SH-SY5Y (cell line): ENCODE measurements around the gene DPP6.

Experiments
- GATA2 ChIP-seq: IDR thresholded peaks from 2 replicates; pipeline ENCODE4 v1.6.1; 2011; ENCODE audit warnings: mild to moderate bottlenecking, low read depth, low read length
- GATA3 ChIP-seq: IDR thresholded peaks from 2 replicates; pipeline ENCODE4 v1.6.1; 2011; ENCODE audit warnings: low read depth, mild to moderate bottlenecking, low read length, moderate library complexity

- TF ChIP-seq GATA2 (no peak), GATA3 (no peak)
Measured at GRCh38 chr7:154202002-154202401, 149.8 kb downstream of the DPP6 start.
